IMR-90 (cell line): ENCODE data around the gene PANK4. TPM values are rescaled to one million over a fixed set of nuclear protein-coding genes. Genes with fewer than 3 reads are reported as not detected.

Source experiments
- ATAC-seq: fragments of 200-7000 bp; cut with Tn5 transposase; 2 replicates; pipeline ENCODE4 v1.9.1; 2020; ENCODE audit warnings: low read depth, mild to moderate bottlenecking, moderate library complexity
- BruUV-seq: library from RNA; stranded (reverse); fragments of 400-500 nt; replicated peaks from 2 replicates; lab custom pipeline; 2021; lab: Mats Ljungman, UMichigan
- CTCF ChIA-PET: fragments of 300-600 bp; formaldehyde crosslinking; extraction: SDS; loops from one replicate; lab custom pipeline; 2021; ENCODE audit warnings: antibody characterized with exemption; lab: Yijun Ruan, JAX
- POLR2A ChIA-PET: fragments of 300-600 bp; sonication (Branson Sonifier 250); formaldehyde crosslinking; loops from one replicate; lab custom pipeline; 2022; ENCODE audit warnings: antibody characterized with exemption; ENCODE audit not compliant: unreplicated experiment; lab: Charles Lee
- DNase-seq: peaks from one replicate; pipeline ENCODE4 v3.0.0; 2013
- H2AFZ ChIP-seq: replicated peaks from 2 replicates; pipeline ENCODE3; 2013; ENCODE audit warnings: low read length, mild to moderate bottlenecking; ENCODE audit not compliant: poor library complexity
- H2AK5ac ChIP-seq: 2 replicates; pipeline ENCODE4 v1.6.1; 2013; ENCODE audit warnings: low read depth, low read length, inconsistent platforms
- H2AK9ac ChIP-seq: replicated peaks from 2 replicates; pipeline ENCODE3; 2013; ENCODE audit warnings: mild to moderate bottlenecking, low read depth, low read length, moderate library complexity; ENCODE audit not compliant: poor library complexity
- H2BK120ac ChIP-seq: 2 replicates; pipeline ENCODE4 v1.6.1; 2013; ENCODE audit warnings: low read depth, low read length, inconsistent platforms
- H2BK15ac ChIP-seq: 3 replicates; pipeline ENCODE4 v1.6.1; 2013; ENCODE audit warnings: low read depth, low read length, inconsistent platforms
- H2BK20ac ChIP-seq: 2 replicates; pipeline ENCODE4 v1.6.1; 2013; ENCODE audit warnings: low read depth, mild to moderate bottlenecking, inconsistent platforms, low read length, moderate library complexity
- H2BK5ac ChIP-seq: 2 replicates; pipeline ENCODE4 v1.6.1; 2013; ENCODE audit warnings: mild to moderate bottlenecking, low read depth, low read length, inconsistent platforms; ENCODE audit not compliant: poor library complexity, severe bottlenecking
- H3K14ac ChIP-seq: replicated peaks from 2 replicates; pipeline ENCODE4 v1.6.1; 2013; ENCODE audit warnings: low read depth, low read length, inconsistent platforms
- H3K18ac ChIP-seq: 2 replicates; pipeline ENCODE4 v1.6.1; 2013; ENCODE audit warnings: low read depth, low read length, control low read depth
- H3K23ac ChIP-seq: 2 replicates; pipeline ENCODE4 v1.6.1; 2013; ENCODE audit warnings: low read depth, low read length, inconsistent platforms
- H3K27ac ChIP-seq: 2 replicates; pipeline ENCODE4 v1.5.1; 2013; ENCODE audit warnings: mild to moderate bottlenecking, control low read depth, low read length; ENCODE audit not compliant: insufficient read depth
- H3K27me3 ChIP-seq: 2 replicates; pipeline ENCODE4 v1.6.1; 2013; ENCODE audit warnings: low read length; ENCODE audit not compliant: control insufficient read depth, insufficient read depth
- H3K36me3 ChIP-seq: 2 replicates; pipeline ENCODE4 v1.6.1; 2013; ENCODE audit warnings: low read length, mixed read lengths; ENCODE audit not compliant: control insufficient read depth, insufficient read depth
- H3K4ac ChIP-seq: 2 replicates; pipeline ENCODE4 v1.6.1; 2013; ENCODE audit warnings: low read depth, low read length, inconsistent platforms
- H3K4me1 ChIP-seq: 2 replicates; pipeline ENCODE4 v1.6.1; 2013; ENCODE audit warnings: low read length, mixed read lengths; ENCODE audit not compliant: control insufficient read depth, insufficient read depth
- H3K4me2 ChIP-seq: 2 replicates; pipeline ENCODE4 v1.6.1; 2013; ENCODE audit warnings: low read depth, mild to moderate bottlenecking, control low read depth, low read length, moderate library complexity
- H3K4me3 ChIP-seq: 2 replicates; pipeline ENCODE4 v1.5.1; 2013; ENCODE audit warnings: low read depth, mild to moderate bottlenecking, control low read depth, low read length, moderate library complexity; ENCODE audit not compliant: insufficient read depth
- H3K56ac ChIP-seq: 2 replicates; pipeline ENCODE4 v1.6.1; 2013; ENCODE audit warnings: low read length, inconsistent platforms; ENCODE audit not compliant: insufficient read depth; ENCODE audit errors: extremely low read depth
- H3K79me1 ChIP-seq, 2 experiments: 2 replicates each; pipeline ENCODE4 v1.6.1; 2013; ENCODE audit warnings: low read length in 2 of 2, inconsistent platforms in 1 of 2, low read depth in 1 of 2
- H3K9ac ChIP-seq: 2 replicates; pipeline ENCODE4 v1.6.1; 2013; ENCODE audit warnings: low read depth, low read length, control low read depth
- H3K9me1 ChIP-seq: 2 replicates; pipeline ENCODE4 v1.6.1; 2013; ENCODE audit warnings: low read length, inconsistent platforms; ENCODE audit not compliant: insufficient read depth
- H3K9me3 ChIP-seq: 2 replicates; pipeline ENCODE4 v1.6.1; 2013; ENCODE audit warnings: low read length; ENCODE audit not compliant: control insufficient read depth, insufficient read depth
- H4K20me1 ChIP-seq: 2 replicates; pipeline ENCODE4 v1.6.1; 2013; ENCODE audit warnings: low read length, inconsistent platforms; ENCODE audit not compliant: insufficient read depth
- H4K5ac ChIP-seq: 2 replicates; pipeline ENCODE4 v1.6.1; 2013; ENCODE audit warnings: mild to moderate bottlenecking, low read depth, low read length, control low read depth
- H4K8ac ChIP-seq, 2 experiments: 2 replicates each; pipeline ENCODE4 v1.6.1; 2013; ENCODE audit warnings: low read depth in 2 of 2, low read length in 2 of 2, control low read depth in 1 of 2, inconsistent platforms in 1 of 2
- H4K91ac ChIP-seq: 2 replicates; pipeline ENCODE4 v1.6.1; 2013; ENCODE audit warnings: low read depth, low read length, inconsistent platforms; ENCODE audit not compliant: insufficient read depth
- BHLHE40 ChIP-seq: fragments of 150-350 bp; IDR thresholded peaks from 2 replicates; pipeline ENCODE4 v1.6.1; 2016; ENCODE audit warnings: mild to moderate bottlenecking, low read depth, low read length
- CEBPB ChIP-seq: IDR thresholded peaks from 2 replicates; pipeline ENCODE4 v1.6.1; 2012; ENCODE audit warnings: low read depth, low read length, improper control_type of control experiment
- MAZ ChIP-seq: IDR thresholded peaks from 2 replicates; pipeline ENCODE4 v1.6.1; 2012; ENCODE audit warnings: low read depth, mild to moderate bottlenecking, low read length, improper control_type of control experiment, moderate library complexity, borderline replicate concordance
- NFE2L2 ChIP-seq: fragments of 150-350 bp; IDR thresholded peaks from 2 replicates; pipeline ENCODE4 v1.6.1; 2016; ENCODE audit warnings: low read depth, mild to moderate bottlenecking, low read length
- POLR2A ChIP-seq: IDR thresholded peaks from 2 replicates; pipeline ENCODE4 v1.6.1; 2012; ENCODE audit warnings: mild to moderate bottlenecking, low read depth, low read length
- RAD21 ChIP-seq: IDR thresholded peaks from 2 replicates; pipeline ENCODE4 v1.6.1; 2012; ENCODE audit warnings: low read length, improper control_type of control experiment
- RCOR1 ChIP-seq: IDR thresholded peaks from 2 replicates; pipeline ENCODE4 v1.6.1; 2012; ENCODE audit warnings: mild to moderate bottlenecking, low read length, improper control_type of control experiment; ENCODE audit not compliant: insufficient replicate concordance
- RFX5 ChIP-seq: IDR thresholded peaks from 2 replicates; pipeline ENCODE4 v1.8.0; 2012; ENCODE audit warnings: low read depth, mild to moderate bottlenecking, low read length, moderate library complexity
- WGBS, 2 experiments: methylation state at CpG; one replicate each; pipeline versions ENCODE4 v1.1.5 to v1.1.7; 2013; ENCODE audit warnings: missing lambda C conversion rate in 2 of 2; ENCODE audit not compliant: insufficient read length in 1 of 2; ENCODE audit errors: extremely low coverage in 2 of 2; 5-methylcytosine and 5-hydroxymethylcytosine counted together
- dilution Hi-C: fragments of 300-500 bp; cut with HindIII; formaldehyde crosslinking; loops from one replicate; pipeline ENCODE4 v1.14.3; 2018; ENCODE audit warnings: low sequenced_read_pairs; ENCODE audit not compliant: unreplicated experiment
- in situ Hi-C: fragments of 300-500 bp; cut with MboI; formaldehyde crosslinking; loops from 3 replicates; pipeline ENCODE4 v1.14.3; 2019; ENCODE audit warnings: low sequenced_read_pairs, inconsistent platforms, mixed read lengths
- intact Hi-C: fragments of 100-400 bp; cut with micrococcal nuclease; formaldehyde crosslinking; loops from 2 replicates; pipeline ENCODE4 v1.10.0; 2022
- polyA plus RNA-seq, 3 experiments: library from polyadenylated mRNA; depleted of rRNA; stranded (reverse); fragments of >200 nt; gene quantifications; 2 replicates each; pipeline ENCODE4 v1.2.3, GENCODE V29; 2012; ENCODE audit warnings: low replicate concordance in 1 of 3
- total RNA-seq: library from RNA; depleted of rRNA; stranded (reverse); fragments of >200 nt; gene quantifications from 2 replicates; pipeline ENCODE4 v1.2.3, GENCODE V29; 2012
- TF ChIP-seq, protein P1 (sequence below): conservative IDR thresholded peaks from 2 replicates; pipeline ENCODE4 v1.5.1; 2012; ENCODE audit warnings: mild to moderate bottlenecking, low read depth, low read length, improper control_type of control experiment
- TF ChIP-seq, protein P2 (sequence below): fragments of 150-350 bp; IDR thresholded peaks from 2 replicates; pipeline ENCODE4 v1.6.1; 2017; ENCODE audit warnings: mild to moderate bottlenecking, antibody characterized with exemption, low read length, low read depth

The PANK4 gene
- total and polyA plus RNA-seq, 2 of the 4 experiments (the other 2 are of a cell fraction): 14.0 to 18.5 TPM

DNA sequence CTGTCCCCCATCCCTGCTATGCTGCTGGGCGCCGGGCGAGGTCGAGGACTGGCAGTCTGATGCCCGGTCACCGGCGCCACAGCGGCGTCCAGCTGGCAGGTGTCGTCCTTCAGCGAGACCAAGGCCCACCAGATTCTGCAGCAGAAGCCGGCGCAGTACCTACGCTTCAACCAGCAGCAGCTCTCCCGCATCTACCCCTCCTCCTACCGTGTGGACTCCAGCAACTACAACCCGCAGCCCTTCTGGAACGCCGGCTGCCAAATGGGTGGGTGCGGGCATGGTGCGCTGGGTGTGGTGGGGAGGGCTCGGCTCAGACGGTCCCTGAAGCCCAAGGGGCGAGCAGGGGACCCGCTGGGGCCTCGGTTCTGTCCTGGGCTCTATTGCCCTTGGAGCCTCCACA, 29.6 kb downstream of the PANK4 start:
- ATAC-seq: no peak
- Histone ChIP-seq H3K14ac (no peak overlapping the region), H2AK9ac (no peak overlapping the region), H3K4ac (no peak overlapping the region), H3K18ac (no peak overlapping the region), H2BK15ac (no peak overlapping the region), H3K4me2 (no peak overlapping the region), H3K9me1 (no peaks in the 10 kb centered on the region), H4K5ac (no peak overlapping the region), H3K9me3 (no peaks in the 10 kb centered on the region), H3K4me3 (no peak overlapping the region), H2BK20ac (no peak overlapping the region), H2BK120ac (no peak overlapping the region), H4K91ac (no peak overlapping the region), H2BK5ac (no peak overlapping the region), H3K4me1 (no peaks in the 10 kb centered on the region), H3K27me3 (peaks cover 12% of the 10 kb centered on the region; the same call in 1 of the 2 replicates), H3K9ac (no peak overlapping the region), H2AFZ (no peak overlapping the region), H3K23ac (no peak overlapping the region), H4K8ac (no peak overlapping the region), H3K79me1 (no peaks in the 10 kb centered on the region), H3K27ac (no peak overlapping the region), H2AK5ac (no peak overlapping the region), H3K56ac (no peak overlapping the region), H3K36me3 (no peaks in the 10 kb centered on the region), H4K20me1 (no peaks in the 10 kb centered on the region; the same call in 1 of the 2 replicates)
- TF ChIP-seq POLR2A (no peak), RFX5 (no peak), CEBPB (no peak), RCOR1 (no peak), RAD21 (no peak), NFE2L2 (no peak), BHLHE40 (no peak), MAZ (no peak)
- TF ChIP-seq, protein P1, sequence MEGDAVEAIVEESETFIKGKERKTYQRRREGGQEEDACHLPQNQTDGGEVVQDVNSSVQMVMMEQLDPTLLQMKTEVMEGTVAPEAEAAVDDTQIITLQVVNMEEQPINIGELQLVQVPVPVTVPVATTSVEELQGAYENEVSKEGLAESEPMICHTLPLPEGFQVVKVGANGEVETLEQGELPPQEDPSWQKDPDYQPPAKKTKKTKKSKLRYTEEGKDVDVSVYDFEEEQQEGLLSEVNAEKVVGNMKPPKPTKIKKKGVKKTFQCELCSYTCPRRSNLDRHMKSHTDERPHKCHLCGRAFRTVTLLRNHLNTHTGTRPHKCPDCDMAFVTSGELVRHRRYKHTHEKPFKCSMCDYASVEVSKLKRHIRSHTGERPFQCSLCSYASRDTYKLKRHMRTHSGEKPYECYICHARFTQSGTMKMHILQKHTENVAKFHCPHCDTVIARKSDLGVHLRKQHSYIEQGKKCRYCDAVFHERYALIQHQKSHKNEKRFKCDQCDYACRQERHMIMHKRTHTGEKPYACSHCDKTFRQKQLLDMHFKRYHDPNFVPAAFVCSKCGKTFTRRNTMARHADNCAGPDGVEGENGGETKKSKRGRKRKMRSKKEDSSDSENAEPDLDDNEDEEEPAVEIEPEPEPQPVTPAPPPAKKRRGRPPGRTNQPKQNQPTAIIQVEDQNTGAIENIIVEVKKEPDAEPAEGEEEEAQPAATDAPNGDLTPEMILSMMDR: no peak
- TF ChIP-seq, protein P2, sequence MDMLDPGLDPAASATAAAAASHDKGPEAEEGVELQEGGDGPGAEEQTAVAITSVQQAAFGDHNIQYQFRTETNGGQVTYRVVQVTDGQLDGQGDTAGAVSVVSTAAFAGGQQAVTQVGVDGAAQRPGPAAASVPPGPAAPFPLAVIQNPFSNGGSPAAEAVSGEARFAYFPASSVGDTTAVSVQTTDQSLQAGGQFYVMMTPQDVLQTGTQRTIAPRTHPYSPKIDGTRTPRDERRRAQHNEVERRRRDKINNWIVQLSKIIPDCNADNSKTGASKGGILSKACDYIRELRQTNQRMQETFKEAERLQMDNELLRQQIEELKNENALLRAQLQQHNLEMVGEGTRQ: no peak
- intact Hi-C loops: no loop called here
- in situ Hi-C loops: no loop called here
- no peak for DNase-seq
- dilution Hi-C loops: no loop called here
- ChIA-PET CTCF (no interaction called here), POLR2A (no interaction called here)
- WGBS, 2 experiments: 87% methylated on average over 10 of the region's 26 CpGs; no CpG with 5 or more reads in 1 of the 2 experiments
- BruUV-seq: no TSS peak
